ENCODE data around the gene LMNA. TPM values are rescaled to one million over a fixed set of nuclear protein-coding genes. Genes with fewer than 3 reads are reported as not detected.

The LMNA gene
- total and polyA plus RNA-seq, 3 donors (not counting 1 experiment from before 2014, with no cell fraction given) = 389 to 797 (median 759) TPM

Other genes starting within 250 kb of the LMNA start
- gene RIT1, start 203.4 kb upstream of the LMNA start, total RNA-seq = 10 to 100 TPM; 23.5 to 31.3 TPM
- 22.1 TPM for gene RIT1, start 203.4 kb upstream of the LMNA start, polyA plus RNA-seq
- gene KHDC4, start 180.3 kb upstream of the LMNA start, total RNA-seq = 10 to 100 TPM; 35.3 to 56.5 TPM
- gene KHDC4, start 180.3 kb upstream of the LMNA start, polyA plus RNA-seq = 28.9 TPM
- gene RXFP4, start 173.1 kb upstream of the LMNA start, total RNA-seq = not detected
- gene RXFP4, start 173.1 kb upstream of the LMNA start, polyA plus RNA-seq = 0.07 TPM
- 100 to 1,000 TPM in 1 of 2 donors, 10 to 100 TPM in 1; 79.4 to 161 TPM for gene ARHGEF2, start 136.2 kb upstream of the LMNA start, total RNA-seq
- gene ARHGEF2, start 136.2 kb upstream of the LMNA start, polyA plus RNA-seq = 69.9 TPM
- 100 to 1,000 TPM; 158 to 195 TPM for gene SSR2, start 93.8 kb upstream of the LMNA start, total RNA-seq
- gene SSR2, start 93.8 kb upstream of the LMNA start, polyA plus RNA-seq = 511 TPM
- 10 to 100 TPM; 20.3 to 39.9 TPM for gene UBQLN4, start 60.9 kb upstream of the LMNA start, total RNA-seq
- 34.3 TPM for gene UBQLN4, start 60.9 kb upstream of the LMNA start, polyA plus RNA-seq
- gene LAMTOR2, start 59.9 kb upstream of the LMNA start, total RNA-seq = 10 to 100 TPM; 43.7 to 71.3 TPM
- 128 TPM for gene LAMTOR2, start 59.9 kb upstream of the LMNA start, polyA plus RNA-seq
- gene RAB25, start 53.6 kb upstream of the LMNA start, total RNA-seq = 10 to 100 TPM; 24.0 to 44.4 TPM
- gene RAB25, start 53.6 kb upstream of the LMNA start, polyA plus RNA-seq = 131 TPM
- gene MEX3A, start 32.2 kb upstream of the LMNA start, total RNA-seq = 1 to 10 TPM; 1.9 to 2.5 TPM
- gene MEX3A, start 32.2 kb upstream of the LMNA start, polyA plus RNA-seq = 1.3 TPM
- 10 to 100 TPM in 1 of 2 donors, 1 to 10 TPM in 1; 3.5 to 10.6 TPM for gene SEMA4A, start 38.9 kb downstream of the LMNA start, total RNA-seq
- 6.7 TPM for gene SEMA4A, start 38.9 kb downstream of the LMNA start, polyA plus RNA-seq
- 10 to 100 TPM; 15.8 to 18.5 TPM for gene SLC25A44, start 79.4 kb downstream of the LMNA start, total RNA-seq
- 29.2 TPM for gene SLC25A44, start 79.4 kb downstream of the LMNA start, polyA plus RNA-seq
- 10 to 100 TPM; 23.8 to 33.2 TPM for gene PMF1, start 98.3 kb downstream of the LMNA start, total RNA-seq
- 53.0 TPM for gene PMF1, start 98.3 kb downstream of the LMNA start, polyA plus RNA-seq
- not detected for gene BGLAP, start 127.5 kb downstream of the LMNA start, total RNA-seq
- gene BGLAP, start 127.5 kb downstream of the LMNA start, polyA plus RNA-seq = 0.29 TPM
- gene PAQR6, start 133.3 kb downstream of the LMNA start, total RNA-seq = 1 to 10 TPM; 2.8 to 7.6 TPM
- gene PAQR6, start 133.3 kb downstream of the LMNA start, polyA plus RNA-seq = 1.6 TPM
- 10 to 100 TPM; 74.5 to 76.7 TPM for gene SMG5, start 168.1 kb downstream of the LMNA start, total RNA-seq
- 25.5 TPM for gene SMG5, start 168.1 kb downstream of the LMNA start, polyA plus RNA-seq
- 10 to 100 TPM in 1 of 2 donors, 1 to 10 TPM in 1; 5.0 to 18.4 TPM for gene TMEM79, start 169.6 kb downstream of the LMNA start, total RNA-seq
- 26.2 TPM for gene TMEM79, start 169.6 kb downstream of the LMNA start, polyA plus RNA-seq
- 10 to 100 TPM; 29.7 to 32.1 TPM for gene GLMP, start 181.0 kb downstream of the LMNA start, total RNA-seq
- gene GLMP, start 181.0 kb downstream of the LMNA start, polyA plus RNA-seq = 16.1 TPM
- under 1 TPM in 1 of 2 donors, not detected in 1; 0.50 TPM for gene VHLL, start 184.6 kb downstream of the LMNA start, total RNA-seq
- not detected for gene VHLL, start 184.6 kb downstream of the LMNA start, polyA plus RNA-seq
- 100 to 1,000 TPM; 323 to 345 TPM for gene CCT3, start 223.6 kb downstream of the LMNA start, total RNA-seq
- 461 TPM for gene CCT3, start 223.6 kb downstream of the LMNA start, polyA plus RNA-seq
- not detected for gene TSACC, start 223.8 kb downstream of the LMNA start, total RNA-seq
- gene TSACC, start 223.8 kb downstream of the LMNA start, polyA plus RNA-seq = 1.1 TPM

Measured in mammary epithelial cell (primary cell).